ENCODE data around the gene HRH2. TPM values are rescaled to one million over a fixed set of nuclear protein-coding genes. Genes with fewer than 3 reads are reported as not detected.
"Not testable (repeated sequence)": the region's sequence is repeated elsewhere in the genome, so short reads cannot be mapped to it uniquely, and the experiment has no call there.

HRH2 gene
- polyA plus RNA-seq, 1 donor (not counting 4 experiments of a cell fraction or from before 2014, with no cell fraction given) = not detected

- Histone ChIP-seq H3K4me2 (ENCODE audit: control insufficient read depth, extremely low read depth, insufficient read depth, low read depth, low read length) (no peak overlapping the region), H3K9me3 (ENCODE audit: control insufficient read depth, low read depth, low read length) (peaks cover 3% of the 10 kb centered on the region), H3K9ac (ENCODE audit: control insufficient read depth, extremely low read depth, insufficient read depth, low read length) (no peak overlapping the region), H3K27ac (ENCODE audit: control insufficient read depth, insufficient read depth, low read length) (no peak overlapping the region), H2AFZ (ENCODE audit: control insufficient read depth, low read length) (no peak overlapping the region), H3K27me3 (ENCODE audit: control insufficient read depth, extremely low read depth, insufficient read depth, low read length) (no peaks in the 10 kb centered on the region), H4K20me1 (ENCODE audit: control insufficient read depth, extremely low read depth, insufficient read depth, low read length) (no peaks in the 10 kb centered on the region), H3K79me2 (ENCODE audit: control insufficient read depth, insufficient read depth, low read length) (no peaks in the 10 kb centered on the region), H3K4me1 (ENCODE audit: control insufficient read depth, extremely low read depth, insufficient read depth, low read length) (no peaks in the 10 kb centered on the region), H3K36me3 (ENCODE audit: control insufficient read depth in 2 of 2, extremely low read depth in 1 of 2, insufficient read depth in 2 of 2, low read length in 2 of 2) (no peaks in the 10 kb centered on the region), H3K4me3 (ENCODE audit: control insufficient read depth in 2 of 3, extremely low read depth in 1 of 3, insufficient read depth in 2 of 3, low read depth in 1 of 3, low read length in 3 of 3) (no peak overlapping the region), H3K9me1 (ENCODE audit: control insufficient read depth, extremely low read depth, insufficient read depth, low read length) (no peaks in the 10 kb centered on the region)
- DNase-seq (ENCODE audit: low read depth, low spot score) (no peak), FAIRE-seq (no peak)
- dilution Hi-C loops (cut with MboI; ENCODE audit: extremely low pct_ligation_motif_present, low sequenced_read_pairs) = no loop called here
- no peak for TF ChIP-seq EZH2 (IDR thresholded peaks at IDR 0.05; ENCODE audit: low read length)
- TF ChIP-seq CTCF (optimal IDR thresholded peaks at IDR 0.05 in 1 of 3, IDR thresholded peaks at IDR 0.05 in 1 of 3, conservative IDR thresholded peaks at IDR 0.05 in 1 of 3; ENCODE audit: extremely low read depth in 1 of 3, insufficient read depth in 2 of 3, low read length in 3 of 3) = no peak
Measured at GRCh38 chr5:175649967-175650366, 7.9 kb upstream of the HRH2 start.

- H3K9me1 ChIP-seq (ENCODE audit: control insufficient read depth, extremely low read depth, insufficient read depth, low read length); dilution Hi-C loops (cut with MboI; ENCODE audit: extremely low pct_ligation_motif_present, low sequenced_read_pairs); H3K36me3 ChIP-seq (ENCODE audit: control insufficient read depth in 2 of 2, extremely low read depth in 1 of 2, insufficient read depth in 2 of 2, low read length in 2 of 2); H3K27me3 ChIP-seq (ENCODE audit: control insufficient read depth, extremely low read depth, insufficient read depth, low read length); H3K9ac ChIP-seq (ENCODE audit: control insufficient read depth, extremely low read depth, insufficient read depth, low read length); H3K4me2 ChIP-seq (ENCODE audit: control insufficient read depth, extremely low read depth, insufficient read depth, low read depth, low read length); H3K4me3 ChIP-seq (ENCODE audit: control insufficient read depth in 2 of 3, extremely low read depth in 1 of 3, insufficient read depth in 2 of 3, low read depth in 1 of 3, low read length in 3 of 3); H2AFZ ChIP-seq (ENCODE audit: control insufficient read depth, low read length); H3K4me1 ChIP-seq (ENCODE audit: control insufficient read depth, extremely low read depth, insufficient read depth, low read length); H3K79me2 ChIP-seq (ENCODE audit: control insufficient read depth, insufficient read depth, low read length); H4K20me1 ChIP-seq (ENCODE audit: control insufficient read depth, extremely low read depth, insufficient read depth, low read length); H3K27ac ChIP-seq (ENCODE audit: control insufficient read depth, insufficient read depth, low read length); FAIRE-seq; DNase-seq (ENCODE audit: low read depth, low spot score); H3K9me3 ChIP-seq (ENCODE audit: control insufficient read depth, low read depth, low read length): not testable (repeated sequence)
Measured at GRCh38 chr5:175650430-175651205, 7.3 kb upstream of the HRH2 start.
